Kidney epithelial cell (primary cell): ENCODE measurements around the gene PCCA. TPM values are rescaled to one million over a fixed set of nuclear protein-coding genes. Genes with fewer than 3 reads are reported as not detected.

Experiments
- DNase-seq: peaks from one replicate; pipeline ENCODE4 v3.0.0-alpha.2; 2010; ENCODE audit warnings: low read depth
- H3K27me3 ChIP-seq: 2 replicates; pipeline ENCODE4 v1.6.0; 2011; ENCODE audit warnings: low read length; ENCODE audit not compliant: control insufficient read depth, insufficient read depth
- H3K36me3 ChIP-seq: 2 replicates; pipeline ENCODE4 v1.5.1; 2011; ENCODE audit warnings: low read length; ENCODE audit not compliant: control insufficient read depth, insufficient read depth
- H3K4me3 ChIP-seq: 2 replicates; pipeline ENCODE4 v1.5.1; 2011; ENCODE audit warnings: low read depth, mild to moderate bottlenecking, control low read depth, low read length
- total RNA-seq: library from RNA; depleted of rRNA; stranded (reverse); fragments of >200 nt; gene quantifications from 2 replicates; pipeline ENCODE4 v1.2.3, GENCODE V29; 2015
- TF ChIP-seq, protein P1 (sequence below): IDR thresholded peaks from 2 replicates; pipeline ENCODE4 v1.5.1; 2011; ENCODE audit warnings: mild to moderate bottlenecking, moderate library complexity, low read length, control low read depth, inconsistent platforms; ENCODE audit not compliant: insufficient read depth, poor library complexity, severe bottlenecking

The PCCA gene
- total RNA-seq, 1 donor from 2014 or later, result 15.7 TPM

GRCh38 chr13:100508455-100508854, 419.6 kb downstream of the PCCA start:
- H3K36me3 ChIP-seq, result no peaks in the 10 kb centered on the region
- TF ChIP-seq, protein P1, sequence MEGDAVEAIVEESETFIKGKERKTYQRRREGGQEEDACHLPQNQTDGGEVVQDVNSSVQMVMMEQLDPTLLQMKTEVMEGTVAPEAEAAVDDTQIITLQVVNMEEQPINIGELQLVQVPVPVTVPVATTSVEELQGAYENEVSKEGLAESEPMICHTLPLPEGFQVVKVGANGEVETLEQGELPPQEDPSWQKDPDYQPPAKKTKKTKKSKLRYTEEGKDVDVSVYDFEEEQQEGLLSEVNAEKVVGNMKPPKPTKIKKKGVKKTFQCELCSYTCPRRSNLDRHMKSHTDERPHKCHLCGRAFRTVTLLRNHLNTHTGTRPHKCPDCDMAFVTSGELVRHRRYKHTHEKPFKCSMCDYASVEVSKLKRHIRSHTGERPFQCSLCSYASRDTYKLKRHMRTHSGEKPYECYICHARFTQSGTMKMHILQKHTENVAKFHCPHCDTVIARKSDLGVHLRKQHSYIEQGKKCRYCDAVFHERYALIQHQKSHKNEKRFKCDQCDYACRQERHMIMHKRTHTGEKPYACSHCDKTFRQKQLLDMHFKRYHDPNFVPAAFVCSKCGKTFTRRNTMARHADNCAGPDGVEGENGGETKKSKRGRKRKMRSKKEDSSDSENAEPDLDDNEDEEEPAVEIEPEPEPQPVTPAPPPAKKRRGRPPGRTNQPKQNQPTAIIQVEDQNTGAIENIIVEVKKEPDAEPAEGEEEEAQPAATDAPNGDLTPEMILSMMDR, result no peak

DNA sequence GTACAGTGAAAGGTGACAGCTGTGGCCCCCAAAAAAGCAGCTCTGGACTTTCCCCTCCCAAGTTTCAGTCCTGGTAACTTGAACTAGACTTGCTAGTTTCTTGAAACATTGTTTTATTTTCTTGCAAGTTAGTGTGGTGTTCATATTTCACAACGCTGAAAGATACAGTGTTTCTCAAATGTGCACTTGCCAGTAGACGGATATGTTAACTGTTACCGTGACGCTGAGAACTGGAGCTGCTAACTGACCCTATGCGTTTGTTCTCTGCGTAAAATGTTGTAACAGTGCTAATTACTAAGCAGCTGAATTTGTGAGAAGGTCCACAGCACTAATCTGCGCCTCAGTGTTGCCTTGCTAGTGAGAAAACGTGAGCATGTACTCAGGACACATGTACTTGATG, 420.1 kb downstream of the PCCA start:
- Histone ChIP-seq H3K36me3 (no peaks in the 10 kb centered on the region), H3K27me3 (no peaks in the 10 kb centered on the region), H3K4me3 (no peak overlapping the region)
- no peak for DNase-seq
- TF ChIP-seq, protein P1, result no peak

More at GRCh38 chr13:100508455-100508854, 419.6 kb downstream of the PCCA start:
- no peaks in the 10 kb centered on the region for H3K27me3 ChIP-seq
- H3K4me3 ChIP-seq, result no peak overlapping the region
- no peak for DNase-seq

DNA sequence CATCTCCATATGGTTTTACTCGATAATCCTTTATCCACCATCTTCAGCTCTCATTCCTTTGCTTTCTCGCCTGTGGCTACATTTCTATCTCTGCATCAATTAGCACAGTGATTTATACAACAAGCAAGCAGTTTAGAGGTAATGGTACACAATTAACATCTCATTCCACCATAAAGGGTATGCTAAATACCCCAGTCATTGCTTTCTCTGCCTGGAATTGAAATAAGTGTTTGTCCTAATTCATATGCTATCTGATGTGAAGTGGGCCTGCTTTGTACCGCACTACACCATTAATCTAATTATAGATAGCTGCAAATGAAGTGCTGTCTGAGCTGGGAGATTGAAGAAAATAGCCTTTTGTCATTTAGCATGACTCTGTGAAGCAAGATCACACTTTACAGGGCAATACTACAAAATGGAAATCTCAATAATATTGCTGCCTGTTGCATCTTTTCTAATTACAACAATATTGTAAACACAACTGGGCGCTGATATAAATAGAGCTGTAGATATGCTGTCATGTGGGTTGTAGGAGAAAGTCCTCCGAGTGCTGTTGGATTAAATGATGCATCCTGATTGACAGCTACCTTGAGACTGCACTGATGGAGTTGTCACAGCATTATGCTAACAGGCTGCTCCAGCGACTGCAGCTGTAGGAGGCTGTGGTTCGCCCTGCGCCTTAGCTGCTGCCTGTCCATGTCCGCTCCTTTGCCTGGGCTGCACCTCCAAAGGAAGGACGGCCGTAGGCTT, 421.5 kb downstream of the PCCA start:
- TF ChIP-seq, protein P1, result no peak
- Histone ChIP-seq H3K36me3 (no peaks in the 10 kb centered on the region), H3K4me3 (no peak overlapping the region), H3K27me3 (no peaks in the 10 kb centered on the region)
- DNase-seq, result no peak

DNA sequence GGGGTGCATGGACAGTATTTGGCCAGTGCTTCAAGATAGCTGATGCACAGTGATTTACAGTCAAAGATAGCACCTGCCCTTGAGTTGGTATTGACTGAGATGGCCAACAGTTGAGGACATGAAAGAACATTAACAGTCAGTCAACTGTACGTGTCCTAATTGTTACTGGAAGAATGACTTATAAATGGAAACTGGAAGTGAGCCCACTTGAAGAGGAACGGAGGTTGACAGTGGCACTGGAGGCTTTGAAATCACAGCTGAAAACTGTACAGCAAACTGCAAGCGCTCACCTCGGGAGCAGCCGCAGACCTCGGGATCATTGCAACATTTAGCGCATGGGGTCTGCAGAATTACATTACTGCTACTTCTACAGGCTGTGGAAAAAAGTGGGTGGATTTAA, 422.6 kb downstream of the PCCA start:
- Histone ChIP-seq H3K4me3 (no peak overlapping the region), H3K27me3 (no peaks in the 10 kb centered on the region), H3K36me3 (no peaks in the 10 kb centered on the region)
- TF ChIP-seq, protein P1, result no peak
- no peak for DNase-seq

DNA sequence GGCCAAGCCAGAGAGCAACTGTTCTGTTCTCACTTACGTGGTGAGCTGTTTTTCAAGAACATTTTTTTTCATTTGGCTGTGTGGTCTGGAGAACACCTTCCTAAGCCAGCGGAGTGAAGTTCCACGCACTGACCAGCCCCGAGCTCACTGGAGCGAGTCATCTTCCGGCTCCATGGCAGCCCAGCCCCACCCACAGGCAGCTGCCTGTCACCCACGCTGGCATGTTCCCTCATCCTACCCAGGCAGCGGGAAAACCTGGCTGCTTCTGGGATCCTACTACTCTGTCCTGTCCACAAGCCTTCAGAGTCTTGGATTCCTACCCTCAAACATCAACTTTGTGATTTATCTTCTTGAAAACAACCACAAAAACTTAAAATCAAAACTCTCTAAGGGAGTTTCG, 423.5 kb downstream of the PCCA start:
- Histone ChIP-seq H3K4me3 (no peak overlapping the region), H3K27me3 (no peaks in the 10 kb centered on the region), H3K36me3 (no peaks in the 10 kb centered on the region)
- TF ChIP-seq, protein P1, result no peak
- peak; percentile 21 for DNase-seq

DNA sequence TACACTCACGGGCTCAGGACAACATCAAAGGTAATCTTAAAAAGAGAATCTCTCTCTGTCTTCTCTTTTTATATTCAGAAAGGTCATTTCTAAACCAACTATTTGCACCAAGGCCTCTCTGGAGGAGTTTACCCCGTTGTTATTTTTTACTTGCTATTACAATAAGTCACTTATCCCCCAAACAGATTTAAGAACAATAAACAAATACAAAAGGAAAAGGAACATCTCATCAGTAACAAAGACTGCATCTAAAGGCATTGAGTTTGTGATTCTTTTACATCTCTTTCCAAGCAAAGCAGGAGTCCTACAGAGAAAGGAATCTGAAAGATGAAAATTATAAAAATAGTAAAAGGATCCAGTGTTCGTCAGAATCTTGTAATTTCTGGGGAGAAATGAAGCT, 424.3 kb downstream of the PCCA start:
- H3K4me3 ChIP-seq, result no peak overlapping the region
- H3K36me3 ChIP-seq, result no peaks in the 10 kb centered on the region
- TF ChIP-seq, protein P1, result no peak
- no peak for DNase-seq
- no peaks in the 10 kb centered on the region for H3K27me3 ChIP-seq
